ENCODE data around the gene ULK3.

GRCh38 chr15:74822233-74822632 is 20.7 kb downstream of the ULK3 start:
- TF ChIP-seq CTCF (IDR thresholded peaks at IDR 0.05 in 2 of 3, conservative IDR thresholded peaks at IDR 0.05 in 1 of 3; ENCODE audit: borderline replicate concordance in 1 of 3, insufficient read depth in 1 of 3, low read depth in 2 of 3, low read length in 2 of 3) (no peak), SIN3A (IDR thresholded peaks at IDR 0.05; ENCODE audit: low read depth) (no peak), POLR2A (IDR thresholded peaks at IDR 0.05; ENCODE audit: borderline replicate concordance, extremely low read depth, insufficient read depth, insufficient read length) (no peak), YY1 (IDR thresholded peaks at IDR 0.05; ENCODE audit: extremely low read depth, insufficient replicate concordance, low read depth, low read length) (no peak), POLR2AphosphoS5 (IDR thresholded peaks at IDR 0.05; ENCODE audit: low read depth, low read length) (no peak), FOSL1 (IDR thresholded peaks at IDR 0.05; ENCODE audit: low read depth) (no peak)
